IMR-90 (cell line): Measurements from ENCODE around the gene STEAP4. TPM values are rescaled to one million over a fixed set of nuclear protein-coding genes. Genes with fewer than 3 reads are reported as not detected.

Experiments used
- ATAC-seq: fragments of 200-7000 bp; cut with Tn5 transposase; 2 replicates; pipeline ENCODE4 v1.9.1; 2020; ENCODE audit warnings: low read depth, mild to moderate bottlenecking, moderate library complexity
- BruUV-seq: library from RNA; stranded (reverse); fragments of 400-500 nt; replicated peaks from 2 replicates; lab custom pipeline; 2021; lab: Mats Ljungman, UMichigan
- CTCF ChIA-PET: fragments of 300-600 bp; formaldehyde crosslinking; extraction: SDS; loops from one replicate; lab custom pipeline; 2021; ENCODE audit warnings: antibody characterized with exemption; lab: Yijun Ruan, JAX
- POLR2A ChIA-PET: fragments of 300-600 bp; sonication (Branson Sonifier 250); formaldehyde crosslinking; loops from one replicate; lab custom pipeline; 2022; ENCODE audit warnings: antibody characterized with exemption; ENCODE audit not compliant: unreplicated experiment; lab: Charles Lee
- DNase-seq: peaks from one replicate; pipeline ENCODE4 v3.0.0; 2013
- H2AFZ ChIP-seq: replicated peaks from 2 replicates; pipeline ENCODE3; 2013; ENCODE audit warnings: low read length, mild to moderate bottlenecking; ENCODE audit not compliant: poor library complexity
- H2AK5ac ChIP-seq: 2 replicates; pipeline ENCODE4 v1.6.1; 2013; ENCODE audit warnings: low read depth, low read length, inconsistent platforms
- H2AK9ac ChIP-seq: replicated peaks from 2 replicates; pipeline ENCODE3; 2013; ENCODE audit warnings: mild to moderate bottlenecking, low read depth, low read length, moderate library complexity; ENCODE audit not compliant: poor library complexity
- H2BK120ac ChIP-seq: 2 replicates; pipeline ENCODE4 v1.6.1; 2013; ENCODE audit warnings: low read depth, low read length, inconsistent platforms
- H2BK15ac ChIP-seq: 3 replicates; pipeline ENCODE4 v1.6.1; 2013; ENCODE audit warnings: low read depth, low read length, inconsistent platforms
- H2BK20ac ChIP-seq: 2 replicates; pipeline ENCODE4 v1.6.1; 2013; ENCODE audit warnings: low read depth, mild to moderate bottlenecking, inconsistent platforms, low read length, moderate library complexity
- H2BK5ac ChIP-seq: 2 replicates; pipeline ENCODE4 v1.6.1; 2013; ENCODE audit warnings: mild to moderate bottlenecking, low read depth, low read length, inconsistent platforms; ENCODE audit not compliant: poor library complexity, severe bottlenecking
- H3K14ac ChIP-seq: replicated peaks from 2 replicates; pipeline ENCODE4 v1.6.1; 2013; ENCODE audit warnings: low read depth, low read length, inconsistent platforms
- H3K18ac ChIP-seq: 2 replicates; pipeline ENCODE4 v1.6.1; 2013; ENCODE audit warnings: low read depth, low read length, control low read depth
- H3K23ac ChIP-seq: 2 replicates; pipeline ENCODE4 v1.6.1; 2013; ENCODE audit warnings: low read depth, low read length, inconsistent platforms
- H3K27ac ChIP-seq: 2 replicates; pipeline ENCODE4 v1.5.1; 2013; ENCODE audit warnings: mild to moderate bottlenecking, control low read depth, low read length; ENCODE audit not compliant: insufficient read depth
- H3K27me3 ChIP-seq: 2 replicates; pipeline ENCODE4 v1.6.1; 2013; ENCODE audit warnings: low read length; ENCODE audit not compliant: control insufficient read depth, insufficient read depth
- H3K36me3 ChIP-seq: 2 replicates; pipeline ENCODE4 v1.6.1; 2013; ENCODE audit warnings: low read length, mixed read lengths; ENCODE audit not compliant: control insufficient read depth, insufficient read depth
- H3K4ac ChIP-seq: 2 replicates; pipeline ENCODE4 v1.6.1; 2013; ENCODE audit warnings: low read depth, low read length, inconsistent platforms
- H3K4me1 ChIP-seq: 2 replicates; pipeline ENCODE4 v1.6.1; 2013; ENCODE audit warnings: low read length, mixed read lengths; ENCODE audit not compliant: control insufficient read depth, insufficient read depth
- H3K4me2 ChIP-seq: 2 replicates; pipeline ENCODE4 v1.6.1; 2013; ENCODE audit warnings: low read depth, mild to moderate bottlenecking, control low read depth, low read length, moderate library complexity
- H3K4me3 ChIP-seq: 2 replicates; pipeline ENCODE4 v1.5.1; 2013; ENCODE audit warnings: low read depth, mild to moderate bottlenecking, control low read depth, low read length, moderate library complexity; ENCODE audit not compliant: insufficient read depth
- H3K56ac ChIP-seq: 2 replicates; pipeline ENCODE4 v1.6.1; 2013; ENCODE audit warnings: low read length, inconsistent platforms; ENCODE audit not compliant: insufficient read depth; ENCODE audit errors: extremely low read depth
- H3K79me1 ChIP-seq, 2 experiments: 2 replicates each; pipeline ENCODE4 v1.6.1; 2013; ENCODE audit warnings: low read length in 2 of 2, inconsistent platforms in 1 of 2, low read depth in 1 of 2
- H3K9ac ChIP-seq: 2 replicates; pipeline ENCODE4 v1.6.1; 2013; ENCODE audit warnings: low read depth, low read length, control low read depth
- H3K9me1 ChIP-seq: 2 replicates; pipeline ENCODE4 v1.6.1; 2013; ENCODE audit warnings: low read length, inconsistent platforms; ENCODE audit not compliant: insufficient read depth
- H3K9me3 ChIP-seq: 2 replicates; pipeline ENCODE4 v1.6.1; 2013; ENCODE audit warnings: low read length; ENCODE audit not compliant: control insufficient read depth, insufficient read depth
- H4K20me1 ChIP-seq: 2 replicates; pipeline ENCODE4 v1.6.1; 2013; ENCODE audit warnings: low read length, inconsistent platforms; ENCODE audit not compliant: insufficient read depth
- H4K5ac ChIP-seq: 2 replicates; pipeline ENCODE4 v1.6.1; 2013; ENCODE audit warnings: mild to moderate bottlenecking, low read depth, low read length, control low read depth
- H4K8ac ChIP-seq, 2 experiments: 2 replicates each; pipeline ENCODE4 v1.6.1; 2013; ENCODE audit warnings: low read depth in 2 of 2, low read length in 2 of 2, control low read depth in 1 of 2, inconsistent platforms in 1 of 2
- H4K91ac ChIP-seq: 2 replicates; pipeline ENCODE4 v1.6.1; 2013; ENCODE audit warnings: low read depth, low read length, inconsistent platforms; ENCODE audit not compliant: insufficient read depth
- BHLHE40 ChIP-seq: fragments of 150-350 bp; IDR thresholded peaks from 2 replicates; pipeline ENCODE4 v1.6.1; 2016; ENCODE audit warnings: mild to moderate bottlenecking, low read depth, low read length
- CEBPB ChIP-seq: IDR thresholded peaks from 2 replicates; pipeline ENCODE4 v1.6.1; 2012; ENCODE audit warnings: low read depth, low read length, improper control_type of control experiment
- CHD1 ChIP-seq: IDR thresholded peaks from 2 replicates; pipeline ENCODE4 v1.6.1; 2012; ENCODE audit warnings: low read depth, low read length, improper control_type of control experiment
- MAFK ChIP-seq: IDR thresholded peaks from 2 replicates; pipeline ENCODE4 v1.6.1; 2012; ENCODE audit warnings: low read depth, low read length, improper control_type of control experiment
- MAZ ChIP-seq: IDR thresholded peaks from 2 replicates; pipeline ENCODE4 v1.6.1; 2012; ENCODE audit warnings: low read depth, mild to moderate bottlenecking, low read length, improper control_type of control experiment, moderate library complexity, borderline replicate concordance
- MXI1 ChIP-seq: IDR thresholded peaks from 2 replicates; pipeline ENCODE4 v1.6.1; 2012; ENCODE audit warnings: low read depth, mild to moderate bottlenecking, low read length, moderate library complexity, borderline replicate concordance
- NFE2L2 ChIP-seq: fragments of 150-350 bp; IDR thresholded peaks from 2 replicates; pipeline ENCODE4 v1.6.1; 2016; ENCODE audit warnings: low read depth, mild to moderate bottlenecking, low read length
- POLR2A ChIP-seq: IDR thresholded peaks from 2 replicates; pipeline ENCODE4 v1.6.1; 2012; ENCODE audit warnings: mild to moderate bottlenecking, low read depth, low read length
- RAD21 ChIP-seq: IDR thresholded peaks from 2 replicates; pipeline ENCODE4 v1.6.1; 2012; ENCODE audit warnings: low read length, improper control_type of control experiment
- RCOR1 ChIP-seq: IDR thresholded peaks from 2 replicates; pipeline ENCODE4 v1.6.1; 2012; ENCODE audit warnings: mild to moderate bottlenecking, low read length, improper control_type of control experiment; ENCODE audit not compliant: insufficient replicate concordance
- RFX5 ChIP-seq: IDR thresholded peaks from 2 replicates; pipeline ENCODE4 v1.8.0; 2012; ENCODE audit warnings: low read depth, mild to moderate bottlenecking, low read length, moderate library complexity
- SMC3 ChIP-seq: fragments of 150-350 bp; IDR thresholded peaks from 2 replicates; pipeline ENCODE4 v1.6.1; 2016; ENCODE audit warnings: low read depth, mild to moderate bottlenecking, antibody characterized with exemption, low read length, moderate library complexity
- WGBS, 2 experiments: methylation state at CpG; one replicate each; pipeline versions ENCODE4 v1.1.5 to v1.1.7; 2013; ENCODE audit warnings: missing lambda C conversion rate in 2 of 2; ENCODE audit not compliant: insufficient read length in 1 of 2; ENCODE audit errors: extremely low coverage in 2 of 2; 5-methylcytosine and 5-hydroxymethylcytosine counted together
- dilution Hi-C: fragments of 300-500 bp; cut with HindIII; formaldehyde crosslinking; loops from one replicate; pipeline ENCODE4 v1.14.3; 2018; ENCODE audit warnings: low sequenced_read_pairs; ENCODE audit not compliant: unreplicated experiment
- in situ Hi-C: fragments of 300-500 bp; cut with MboI; formaldehyde crosslinking; loops from 3 replicates; pipeline ENCODE4 v1.14.3; 2019; ENCODE audit warnings: low sequenced_read_pairs, inconsistent platforms, mixed read lengths
- intact Hi-C: fragments of 100-400 bp; cut with micrococcal nuclease; formaldehyde crosslinking; loops from 2 replicates; pipeline ENCODE4 v1.10.0; 2022
- polyA plus RNA-seq, 3 experiments: library from polyadenylated mRNA; depleted of rRNA; stranded (reverse); fragments of >200 nt; gene quantifications; 2 replicates each; pipeline ENCODE4 v1.2.3, GENCODE V29; 2012; ENCODE audit warnings: low replicate concordance in 1 of 3
- total RNA-seq: library from RNA; depleted of rRNA; stranded (reverse); fragments of >200 nt; gene quantifications from 2 replicates; pipeline ENCODE4 v1.2.3, GENCODE V29; 2012
- TF ChIP-seq, protein P1 (sequence below): conservative IDR thresholded peaks from 2 replicates; pipeline ENCODE4 v1.5.1; 2012; ENCODE audit warnings: mild to moderate bottlenecking, low read depth, low read length, improper control_type of control experiment
- TF ChIP-seq, protein P2 (sequence below): fragments of 150-350 bp; IDR thresholded peaks from 2 replicates; pipeline ENCODE4 v1.6.1; 2017; ENCODE audit warnings: mild to moderate bottlenecking, antibody characterized with exemption, low read length, low read depth
- TF ChIP-seq, protein P3 (sequence below): fragments of 150-350 bp; IDR thresholded peaks from 2 replicates; pipeline ENCODE4 v1.6.1; 2016; ENCODE audit warnings: low read depth, mild to moderate bottlenecking, low read length, moderate library complexity, borderline replicate concordance

Gene STEAP4
- total and polyA plus RNA-seq, 2 of the 4 experiments (the other 2 are of a cell fraction) = not detected

DNA sequence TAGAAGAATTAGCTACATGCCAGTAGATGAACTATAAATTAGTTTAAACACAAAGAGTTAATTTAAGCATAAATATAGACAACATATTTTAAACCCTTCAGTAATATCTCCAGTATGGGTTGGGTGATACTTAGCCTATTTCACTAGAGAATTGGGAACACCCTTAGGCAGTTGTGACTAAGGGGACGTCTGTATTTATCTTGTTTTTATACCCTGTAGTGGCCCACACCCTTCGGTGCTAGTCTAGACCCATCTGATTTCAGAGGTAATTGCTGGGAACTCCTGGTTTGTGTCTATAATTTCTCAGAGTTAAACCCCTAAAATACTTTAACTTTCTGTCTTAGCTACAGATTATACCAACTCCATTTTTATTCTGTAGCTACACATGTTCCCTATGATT lies 11.5 kb upstream of the STEAP4 start:
- in situ Hi-C loops = no loop called here
- WGBS, 2 experiments = no CpG with 5 or more reads among the region's 2 CpGs
- ChIA-PET POLR2A (no interaction called here), CTCF (no interaction called here)
- no TSS peak for BruUV-seq
- Histone ChIP-seq H3K23ac (no peak overlapping the region), H3K14ac (no peak overlapping the region), H3K4me2 (no peak overlapping the region), H3K27ac (no peak overlapping the region), H3K9me3 (no peaks in the 10 kb centered on the region), H2AK9ac (no peak overlapping the region), H4K8ac (no peak overlapping the region), H2AK5ac (no peak overlapping the region), H3K4me1 (no peaks in the 10 kb centered on the region), H3K9me1 (no peaks in the 10 kb centered on the region), H2BK15ac (no peak overlapping the region), H3K36me3 (no peaks in the 10 kb centered on the region), H3K18ac (no peak overlapping the region), H3K79me1 (no peaks in the 10 kb centered on the region), H4K20me1 (no peaks in the 10 kb centered on the region), H2AFZ (no peak overlapping the region), H3K27me3 (no peaks in the 10 kb centered on the region), H3K56ac (no peak overlapping the region), H4K91ac (no peak overlapping the region), H3K9ac (no peak overlapping the region), H3K4ac (no peak overlapping the region), H2BK120ac (no peak overlapping the region), H4K5ac (no peak overlapping the region), H2BK20ac (no peak overlapping the region), H3K4me3 (no peak overlapping the region), H2BK5ac (no peak overlapping the region)
- TF ChIP-seq, protein P1, sequence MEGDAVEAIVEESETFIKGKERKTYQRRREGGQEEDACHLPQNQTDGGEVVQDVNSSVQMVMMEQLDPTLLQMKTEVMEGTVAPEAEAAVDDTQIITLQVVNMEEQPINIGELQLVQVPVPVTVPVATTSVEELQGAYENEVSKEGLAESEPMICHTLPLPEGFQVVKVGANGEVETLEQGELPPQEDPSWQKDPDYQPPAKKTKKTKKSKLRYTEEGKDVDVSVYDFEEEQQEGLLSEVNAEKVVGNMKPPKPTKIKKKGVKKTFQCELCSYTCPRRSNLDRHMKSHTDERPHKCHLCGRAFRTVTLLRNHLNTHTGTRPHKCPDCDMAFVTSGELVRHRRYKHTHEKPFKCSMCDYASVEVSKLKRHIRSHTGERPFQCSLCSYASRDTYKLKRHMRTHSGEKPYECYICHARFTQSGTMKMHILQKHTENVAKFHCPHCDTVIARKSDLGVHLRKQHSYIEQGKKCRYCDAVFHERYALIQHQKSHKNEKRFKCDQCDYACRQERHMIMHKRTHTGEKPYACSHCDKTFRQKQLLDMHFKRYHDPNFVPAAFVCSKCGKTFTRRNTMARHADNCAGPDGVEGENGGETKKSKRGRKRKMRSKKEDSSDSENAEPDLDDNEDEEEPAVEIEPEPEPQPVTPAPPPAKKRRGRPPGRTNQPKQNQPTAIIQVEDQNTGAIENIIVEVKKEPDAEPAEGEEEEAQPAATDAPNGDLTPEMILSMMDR = no peak
- no peak for TF ChIP-seq RCOR1
- no peak for TF ChIP-seq BHLHE40
- TF ChIP-seq NFE2L2 = no peak
- TF ChIP-seq, protein P2, sequence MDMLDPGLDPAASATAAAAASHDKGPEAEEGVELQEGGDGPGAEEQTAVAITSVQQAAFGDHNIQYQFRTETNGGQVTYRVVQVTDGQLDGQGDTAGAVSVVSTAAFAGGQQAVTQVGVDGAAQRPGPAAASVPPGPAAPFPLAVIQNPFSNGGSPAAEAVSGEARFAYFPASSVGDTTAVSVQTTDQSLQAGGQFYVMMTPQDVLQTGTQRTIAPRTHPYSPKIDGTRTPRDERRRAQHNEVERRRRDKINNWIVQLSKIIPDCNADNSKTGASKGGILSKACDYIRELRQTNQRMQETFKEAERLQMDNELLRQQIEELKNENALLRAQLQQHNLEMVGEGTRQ = no peak
- no peak for TF ChIP-seq MXI1
- TF ChIP-seq, protein P3, sequence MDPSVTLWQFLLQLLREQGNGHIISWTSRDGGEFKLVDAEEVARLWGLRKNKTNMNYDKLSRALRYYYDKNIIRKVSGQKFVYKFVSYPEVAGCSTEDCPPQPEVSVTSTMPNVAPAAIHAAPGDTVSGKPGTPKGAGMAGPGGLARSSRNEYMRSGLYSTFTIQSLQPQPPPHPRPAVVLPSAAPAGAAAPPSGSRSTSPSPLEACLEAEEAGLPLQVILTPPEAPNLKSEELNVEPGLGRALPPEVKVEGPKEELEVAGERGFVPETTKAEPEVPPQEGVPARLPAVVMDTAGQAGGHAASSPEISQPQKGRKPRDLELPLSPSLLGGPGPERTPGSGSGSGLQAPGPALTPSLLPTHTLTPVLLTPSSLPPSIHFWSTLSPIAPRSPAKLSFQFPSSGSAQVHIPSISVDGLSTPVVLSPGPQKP = no peak
- TF ChIP-seq SMC3 = no peak
- TF ChIP-seq RAD21 = no peak
- TF ChIP-seq RFX5 = no peak
- no peak for TF ChIP-seq POLR2A
- no peak for TF ChIP-seq MAZ
- no peak for TF ChIP-seq CEBPB
- TF ChIP-seq CHD1 = no peak
- no peak for TF ChIP-seq MAFK
- dilution Hi-C loops = no loop called here
- intact Hi-C loops = no loop called here
- ATAC-seq (no peak), DNase-seq (no peak)
